Bronchus fibroblast of lung (primary cell): ENCODE results near the gene ZC3H18. TPM values are rescaled to one million over a fixed set of nuclear protein-coding genes. Genes with fewer than 3 reads are reported as not detected.

ENCODE experiments used
- total RNA-seq: library from RNA; depleted of rRNA; stranded (reverse); fragments of >200 nt; gene quantifications from 2 replicates; pipeline ENCODE4 v1.2.3, GENCODE V29; 2015

ZC3H18 gene
- 14.0 and 16.5 TPM in 2 replicates for total RNA-seq

GRCh38 chr16:88569985-88570690 lies at the start of gene ZC3H18:
TSS of gene ZC3H18 (plus strand) at chr16:88570403. CDS start at chr16:88577124, 6,721 bp downstream.

DNA sequence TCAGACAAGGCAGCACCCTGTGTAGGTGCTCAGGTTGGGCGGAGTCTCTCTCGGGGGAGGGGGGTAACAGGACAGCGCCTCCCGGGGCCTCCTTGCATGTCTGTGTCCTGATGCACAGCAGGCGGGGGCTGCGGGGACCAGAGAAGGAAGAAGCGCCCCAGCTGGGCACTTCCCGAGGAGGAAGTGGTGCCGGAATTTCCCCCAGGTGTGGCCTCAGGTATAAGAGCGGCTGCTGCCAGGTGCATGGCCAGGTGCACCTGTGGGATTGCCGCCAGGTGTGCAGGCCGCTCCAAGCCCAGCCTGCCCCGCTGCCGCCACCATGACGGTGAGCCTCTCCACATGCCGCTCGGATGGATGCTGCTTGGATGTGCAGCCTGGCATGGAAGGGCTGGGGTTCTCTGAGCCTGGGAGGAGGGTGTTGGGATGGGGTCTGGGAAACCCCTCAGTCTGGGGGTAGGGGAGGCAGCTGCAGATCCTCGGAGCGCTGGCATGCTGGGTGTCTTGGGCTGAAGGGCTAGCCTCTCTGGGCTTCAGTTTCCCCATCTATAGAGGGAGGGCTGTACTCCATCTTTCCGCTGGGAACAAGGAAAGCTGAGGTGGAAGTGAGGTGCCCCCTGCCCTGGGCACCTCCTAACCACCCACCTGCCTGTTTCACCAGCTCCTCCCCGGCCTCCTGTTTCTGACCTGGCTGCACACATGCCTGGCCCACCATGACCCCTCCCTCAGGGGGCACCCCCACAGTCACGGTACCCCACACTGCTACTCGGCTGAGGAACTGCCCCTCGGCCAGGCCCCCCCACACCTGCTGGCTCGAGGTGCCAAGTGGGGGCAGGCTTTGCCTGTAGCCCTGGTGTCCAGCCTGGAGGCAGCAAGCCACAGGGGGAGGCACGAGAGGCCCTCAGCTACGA lies 68.4 kb downstream of the ZC3H18 start, which contains the start of gene IL17C:
TSS of gene IL17C (plus strand) at position 250 of the 908 bp plus-strand sequence. CDS start at position 320, 70 bp downstream.

DNA sequence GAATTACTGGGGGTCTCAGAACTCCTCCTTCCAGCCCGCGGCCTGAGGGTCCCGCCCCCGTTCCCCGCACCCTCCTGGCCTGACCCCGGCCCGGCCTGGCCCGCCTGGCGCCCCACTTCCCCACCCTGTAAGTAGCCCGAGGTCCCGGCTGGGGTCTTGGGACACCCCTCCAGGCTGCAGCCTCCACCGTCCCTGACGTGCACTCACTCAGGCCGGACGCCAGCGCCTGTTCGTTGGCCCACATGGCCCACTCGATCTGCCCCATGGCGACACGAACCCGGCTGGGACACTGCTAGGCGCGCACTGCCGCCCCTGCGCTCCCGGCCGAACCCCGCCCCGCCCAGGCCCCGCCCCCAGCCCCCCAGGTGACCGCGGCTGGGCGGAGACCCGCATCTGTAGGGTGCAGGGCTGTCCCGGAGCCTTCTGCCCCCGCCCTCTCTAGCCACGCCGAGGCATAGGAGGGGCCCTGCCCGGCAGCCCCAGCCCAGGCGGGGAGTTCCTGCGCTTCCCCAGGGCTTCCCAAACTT lies 80.6 kb downstream of the ZC3H18 start, which contains the start of gene CYBA:
TSS of gene CYBA (minus strand) at position 305 of the 527 bp plus-strand sequence. CDS start at position 265, 40 bp downstream.

GRCh38 chr16:88662843-88663606 lies 92.8 kb downstream of the ZC3H18 start, which contains the start of gene MVD:
TSS of gene MVD (minus strand) at chr16:88663091. CDS start at chr16:88663080, 11 bp downstream.

Other genes starting within 250 kb of the ZC3H18 start
- 2.8 and 3.2 TPM in 2 replicates for gene ZNF469, start 187.4 kb upstream of the ZC3H18 start, total RNA-seq
- gene ZFPM1, start 117.1 kb upstream of the ZC3H18 start, total RNA-seq, result 0.59 and 0.84 TPM in 2 replicates
- gene IL17C, start 68.2 kb downstream of the ZC3H18 start, total RNA-seq, result not detected in 2 replicates
- gene CYBA, start 80.7 kb downstream of the ZC3H18 start, total RNA-seq, result 218 and 230 TPM in 2 replicates
- 324 and 341 TPM in 2 replicates for gene MVD, start 92.7 kb downstream of the ZC3H18 start, total RNA-seq
- under 0.01 and 0.45 TPM in 2 replicates for gene SNAI3, start 116.1 kb downstream of the ZC3H18 start, total RNA-seq
- 24.8 and 27.7 TPM in 2 replicates for gene RNF166, start 136.0 kb downstream of the ZC3H18 start, total RNA-seq
- 23.9 and 24.7 TPM in 2 replicates for gene CTU2, start 136.1 kb downstream of the ZC3H18 start, total RNA-seq
- gene PIEZO1, start 214.8 kb downstream of the ZC3H18 start, total RNA-seq, result 161 and 182 TPM in 2 replicates
- 64.8 and 67.1 TPM in 2 replicates for gene CDT1, start 233.4 kb downstream of the ZC3H18 start, total RNA-seq
- 237 and 254 TPM in 2 replicates for gene APRT, start 241.5 kb downstream of the ZC3H18 start, total RNA-seq